GM19438 (cell line): ENCODE results near the gene MAGI1.

Experiments used
- ATAC-seq: cut with Tn5 transposase; IDR thresholded peaks from one replicate; pipeline ENCODE4 v1.9.1; 2021; ENCODE audit warnings: low read depth; ENCODE audit not compliant: unreplicated experiment

Gene MAGI1

GRCh38 chr3:65778968-65779367, 259.8 kb downstream of the MAGI1 start:
- no peak for ATAC-seq

- ATAC-seq = no peak
Measured at GRCh38 chr3:65777050-65777449, 261.7 kb downstream of the MAGI1 start.

GRCh38 chr3:65776494-65776893, 262.2 kb downstream of the MAGI1 start:
- no peak for ATAC-seq

- ATAC-seq = no peak
Measured at GRCh38 chr3:65776081-65776480, 262.6 kb downstream of the MAGI1 start.

- no peak for ATAC-seq
Measured at GRCh38 chr3:65772758-65773157, 266.0 kb downstream of the MAGI1 start.

- ATAC-seq = no peak
Measured at GRCh38 chr3:65767551-65767950, 271.2 kb downstream of the MAGI1 start.

DNA sequence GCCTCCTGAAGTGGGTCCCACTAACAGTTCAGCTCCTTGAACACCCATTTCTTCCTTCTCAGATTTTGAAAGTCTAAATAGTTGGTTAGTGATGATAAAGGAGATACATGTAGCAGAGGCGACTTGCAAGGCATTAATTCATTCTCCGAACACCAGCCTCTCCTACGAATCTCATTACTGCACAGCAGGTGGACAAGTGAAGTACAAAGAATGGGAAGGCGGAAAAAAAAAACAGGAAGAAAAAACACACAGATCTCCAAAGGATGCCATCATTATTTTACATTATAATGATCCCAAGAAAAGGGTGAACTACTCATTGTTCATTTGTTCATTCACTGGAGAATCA, 276.5 kb downstream of the MAGI1 start:
- ATAC-seq = no peak

- ATAC-seq = no peak
Measured at GRCh38 chr3:65761446-65762234, 277.1 kb downstream of the MAGI1 start.

DNA sequence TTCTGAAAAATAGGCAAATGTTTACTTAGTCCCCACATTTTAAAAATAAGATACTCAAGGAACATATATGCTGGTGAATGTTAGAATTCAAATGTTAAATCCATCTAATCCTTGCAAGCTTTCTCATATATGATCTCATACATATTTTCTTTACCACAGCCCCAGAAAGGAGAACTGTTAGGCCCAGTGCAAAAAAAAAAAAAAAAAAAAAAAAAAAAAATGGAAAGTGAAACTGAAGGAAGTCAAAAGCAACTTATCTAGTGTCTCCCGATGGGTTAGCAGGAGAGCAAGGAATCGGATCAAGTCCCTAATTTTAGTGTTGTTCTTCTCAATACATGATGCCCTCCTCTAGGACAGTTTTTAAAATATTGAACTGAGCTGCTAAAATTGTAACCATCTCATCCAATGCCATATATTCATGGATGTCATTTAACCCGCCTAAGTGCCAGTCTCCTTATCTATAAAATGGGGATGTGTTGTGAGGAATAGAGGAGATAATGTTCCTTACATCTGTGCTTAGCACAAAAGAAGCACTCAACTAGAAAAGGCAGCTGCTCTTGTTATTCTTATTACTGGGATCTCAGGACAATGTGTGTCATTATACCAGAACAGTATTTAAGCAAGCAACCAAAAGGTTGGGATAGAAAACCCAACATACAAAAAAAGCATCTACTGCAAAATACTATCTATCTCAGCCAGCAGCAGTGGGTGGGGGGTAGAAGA, 279.7 kb downstream of the MAGI1 start:
- ATAC-seq = no peak

- ATAC-seq = no peak
Measured at GRCh38 chr3:65758438-65758837, 280.3 kb downstream of the MAGI1 start.

- no peak for ATAC-seq
Measured at GRCh38 chr3:65752636-65753035, 286.1 kb downstream of the MAGI1 start.

DNA sequence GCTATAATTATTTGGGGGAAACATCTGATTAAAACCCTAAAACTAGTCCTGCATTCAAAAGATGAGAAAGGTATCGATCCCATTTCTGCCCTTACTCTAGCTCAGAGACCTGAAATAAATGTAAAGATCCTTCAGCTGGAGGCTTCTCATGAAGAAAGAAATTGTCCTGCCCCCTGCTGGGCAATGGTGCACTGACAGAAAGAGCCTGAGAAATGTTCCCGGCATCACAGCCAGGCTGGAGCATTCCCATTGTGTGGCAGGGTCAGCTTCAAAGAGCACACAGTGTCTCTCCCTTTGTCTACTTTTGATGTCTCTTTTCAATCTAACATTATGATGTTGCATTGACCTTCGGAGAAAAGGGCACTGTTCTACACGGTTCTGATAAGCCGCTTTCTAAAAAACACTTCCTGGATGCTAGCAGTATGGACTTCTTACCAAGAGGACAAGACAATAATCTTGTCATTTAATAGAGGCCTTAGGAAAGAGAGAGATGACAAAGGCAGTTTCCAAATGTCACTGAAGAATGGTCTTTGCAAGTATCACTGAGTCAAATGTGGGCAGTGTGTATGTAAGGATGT, 287.5 kb downstream of the MAGI1 start:
- ATAC-seq = no peak

DNA sequence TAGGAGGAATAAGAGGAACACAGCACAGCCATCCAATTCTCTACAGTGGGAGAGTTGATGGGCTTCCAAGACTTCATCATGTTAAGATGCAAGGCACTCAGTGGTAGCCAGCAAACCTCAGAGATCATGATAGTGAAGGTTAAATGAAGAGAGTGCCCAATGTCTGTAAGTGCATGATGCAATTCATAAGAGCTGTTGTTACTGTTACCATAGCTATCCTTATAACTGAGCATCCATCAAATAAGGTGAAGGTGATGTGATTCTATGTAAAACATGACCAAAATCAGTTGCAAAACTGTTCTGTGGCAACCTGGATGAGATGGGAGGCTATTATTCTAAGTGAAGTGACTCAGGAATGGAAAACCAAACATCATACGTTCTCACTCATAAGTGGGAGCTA, 289.7 kb downstream of the MAGI1 start:
- no peak for ATAC-seq

- ATAC-seq = no peak
Measured at GRCh38 chr3:65748326-65748725, 290.4 kb downstream of the MAGI1 start.

- ATAC-seq = no peak
Measured at GRCh38 chr3:65746848-65747247, 291.9 kb downstream of the MAGI1 start.

DNA sequence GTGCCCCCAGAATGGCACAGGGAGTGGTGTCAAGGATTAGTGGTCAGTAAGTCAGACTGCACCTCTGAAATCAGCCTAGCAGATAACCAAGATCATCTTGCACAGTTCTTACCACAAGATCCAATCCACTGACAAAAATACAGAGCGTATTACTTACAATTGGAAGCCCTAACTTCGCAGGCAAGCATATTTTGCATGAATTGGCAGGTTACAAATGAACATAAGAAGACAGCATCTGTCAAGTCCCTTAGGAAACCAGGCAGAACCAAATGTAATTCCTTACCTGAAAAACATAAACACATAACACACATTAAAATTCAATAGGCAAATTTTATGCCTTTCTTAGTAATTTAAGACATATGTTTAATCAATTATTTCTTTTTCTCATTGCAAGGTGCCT, 293.4 kb downstream of the MAGI1 start:
- no peak for ATAC-seq

DNA sequence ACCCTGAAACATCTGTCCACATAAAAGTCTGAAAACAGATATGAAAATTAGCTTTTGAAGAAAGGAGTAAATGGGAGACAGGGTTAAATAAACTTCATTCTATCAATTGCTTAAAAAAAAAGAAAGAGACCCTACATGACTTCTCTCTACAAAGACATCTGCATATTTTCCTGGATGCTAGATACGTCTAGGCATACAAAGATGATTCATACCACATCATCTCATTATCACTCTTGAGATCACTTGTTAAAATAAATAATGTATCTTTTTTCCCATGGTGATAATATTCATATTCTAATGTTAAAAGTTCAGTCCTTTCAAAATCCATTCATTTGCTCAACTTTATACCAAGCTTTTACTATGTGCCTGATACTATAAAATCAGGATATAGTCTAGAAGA, 295.8 kb downstream of the MAGI1 start:
- no peak for ATAC-seq

DNA sequence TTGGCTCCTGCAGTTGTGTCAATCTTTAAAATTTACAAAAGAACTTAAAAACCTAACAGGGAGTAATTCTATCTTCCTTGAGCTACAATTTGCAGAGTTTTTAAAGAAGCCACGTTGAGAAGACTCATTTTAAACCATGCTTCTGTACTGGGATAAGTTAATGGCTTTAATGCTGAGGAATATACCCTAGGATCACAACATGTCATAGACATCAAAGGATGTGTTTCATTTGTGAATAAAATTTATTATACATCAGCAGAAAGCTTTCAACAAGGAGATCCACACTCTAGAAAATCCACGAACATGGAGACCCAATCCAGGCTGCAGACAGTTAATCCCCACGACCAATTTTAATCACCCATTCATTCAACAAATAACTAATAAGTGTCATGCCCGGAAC, 297.2 kb downstream of the MAGI1 start:
- ATAC-seq = no peak

- no peak for ATAC-seq
Measured at GRCh38 chr3:65739901-65740541, 298.7 kb downstream of the MAGI1 start.

GRCh38 chr3:65734792-65735191, 303.9 kb downstream of the MAGI1 start:
- no peak for ATAC-seq

- no peak for ATAC-seq
Measured at GRCh38 chr3:65734382-65734781, 304.3 kb downstream of the MAGI1 start.
